Measurements from ENCODE around the gene TBC1D22A.
A peak's percentile ranks its signal among the peaks of the same experiment; 100 is the strongest.

The TBC1D22A gene

DNA sequence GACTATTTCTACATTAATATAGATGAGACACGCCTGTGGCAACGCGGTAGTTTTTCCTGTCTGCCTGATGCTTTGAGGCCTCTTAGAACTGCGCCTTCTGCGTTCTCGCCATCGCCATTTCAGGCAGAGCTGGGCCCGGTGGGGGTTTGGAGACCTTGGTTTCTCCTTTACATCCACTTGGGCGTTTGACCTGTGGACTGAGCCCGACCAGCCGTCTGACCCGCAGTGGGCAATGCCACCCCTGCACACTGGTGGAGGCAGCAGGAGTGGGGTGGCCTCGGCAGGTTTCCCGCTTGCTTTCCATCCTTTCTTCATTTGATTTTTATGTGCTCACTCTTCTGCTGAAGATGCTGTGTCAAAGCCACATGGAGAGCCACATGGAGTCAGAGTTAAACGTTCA, 130.4 kb downstream of the TBC1D22A start:
- DNase-seq = peak; percentile 35

DNA sequence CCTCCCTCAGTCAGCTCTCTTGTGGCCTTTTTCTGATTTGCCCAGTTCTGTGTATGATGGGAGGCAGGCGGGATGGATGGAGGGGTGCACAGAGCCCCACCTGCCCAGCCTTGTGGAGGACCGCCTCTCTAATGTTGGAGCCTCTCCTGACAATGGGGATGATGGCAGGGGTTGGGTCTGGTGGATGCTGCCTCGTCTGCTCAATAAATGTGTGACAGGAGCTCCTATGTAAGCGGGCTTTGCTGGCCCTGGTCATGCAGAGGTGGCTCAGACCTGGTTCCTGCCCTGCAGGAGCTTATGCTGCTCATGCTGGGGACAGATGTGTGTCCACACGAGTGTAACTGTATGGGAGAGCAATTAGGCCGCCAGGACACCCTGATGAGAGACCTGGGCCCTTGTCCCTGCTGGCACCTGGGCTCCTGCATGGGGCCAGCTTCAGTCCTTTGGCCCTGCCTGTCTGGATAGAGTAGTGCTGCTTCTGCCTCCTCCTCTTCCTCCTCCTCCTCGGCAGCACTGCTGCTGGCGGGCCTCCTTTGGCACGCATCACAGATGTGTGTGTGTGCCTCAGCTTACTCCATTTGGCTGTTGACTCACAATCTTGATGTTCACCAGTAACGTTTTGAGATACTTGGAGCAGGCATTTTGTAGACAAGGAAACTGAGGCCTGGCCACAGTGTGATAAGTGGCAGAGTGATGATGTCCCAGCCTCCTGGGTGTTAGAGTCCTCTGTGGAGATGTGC, 131.0 kb downstream of the TBC1D22A start:
- DNase-seq = peak; percentile 34

DNA sequence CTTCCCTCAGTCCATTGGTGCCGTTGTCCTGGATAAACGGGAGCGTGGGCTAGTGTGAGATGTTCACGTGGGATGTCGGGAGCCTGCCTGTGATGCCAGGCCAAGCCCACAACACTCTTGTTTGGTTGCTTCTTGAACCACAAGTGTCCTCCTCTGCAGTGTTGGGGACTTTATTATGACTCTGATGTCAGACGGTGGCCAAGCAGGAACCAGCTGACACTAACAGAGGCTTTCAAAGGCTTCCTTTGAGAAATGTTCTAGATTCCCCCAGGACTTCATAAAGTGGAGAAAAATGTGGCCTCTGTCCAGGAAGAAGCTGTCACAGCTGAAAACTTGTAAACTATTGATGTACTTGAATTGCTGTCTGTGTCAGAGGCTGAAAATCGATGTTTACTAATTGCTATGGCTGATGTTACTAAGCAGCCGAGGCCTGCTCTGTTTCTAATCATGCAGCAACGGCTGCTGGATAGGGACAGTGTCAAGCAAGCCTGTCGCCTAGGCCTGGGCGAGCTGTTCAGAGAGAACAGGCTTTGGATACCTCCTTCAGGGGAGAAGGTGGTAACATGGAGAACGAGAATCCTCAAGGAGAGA, 131.7 kb downstream of the TBC1D22A start:
- DNase-seq = peak; percentile 48

DNA sequence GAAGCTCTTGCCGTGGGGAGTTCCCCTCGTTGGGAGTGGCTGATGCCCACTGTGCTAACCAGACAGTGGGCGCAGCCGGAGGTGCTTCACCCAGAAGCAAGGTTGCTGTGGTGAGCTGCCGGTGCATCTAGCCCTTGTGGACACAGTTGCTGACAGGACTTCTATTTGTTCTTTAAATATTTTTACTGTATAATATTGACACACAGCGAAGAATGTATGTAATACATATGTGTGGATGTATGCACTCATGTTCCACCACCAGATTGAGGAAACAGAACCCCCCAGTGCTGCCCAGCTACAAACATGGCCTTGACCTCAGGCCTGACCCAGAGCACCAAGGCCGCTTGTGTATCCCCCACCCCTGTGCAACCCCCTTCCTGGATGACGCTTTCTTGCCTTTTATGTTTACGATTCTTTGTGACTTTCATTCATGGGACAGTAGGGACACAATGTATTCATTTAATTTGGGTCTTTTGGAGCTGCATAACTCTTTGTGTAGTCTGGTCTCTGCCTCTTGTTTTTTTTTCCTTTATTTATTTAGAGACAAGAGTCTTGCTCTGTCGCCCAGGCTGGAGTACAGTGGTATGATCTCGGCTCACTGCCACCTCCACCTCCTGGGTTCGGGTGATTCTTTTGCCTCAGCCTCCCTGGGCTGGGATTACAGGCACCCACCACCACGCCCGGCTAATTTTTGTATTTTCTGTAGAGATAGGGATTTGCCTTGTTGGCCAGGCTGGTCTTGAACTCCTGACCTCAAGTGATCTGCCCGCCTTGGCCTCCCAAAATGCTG, 132.6 kb downstream of the TBC1D22A start:
- DNase-seq = no peak

DNA sequence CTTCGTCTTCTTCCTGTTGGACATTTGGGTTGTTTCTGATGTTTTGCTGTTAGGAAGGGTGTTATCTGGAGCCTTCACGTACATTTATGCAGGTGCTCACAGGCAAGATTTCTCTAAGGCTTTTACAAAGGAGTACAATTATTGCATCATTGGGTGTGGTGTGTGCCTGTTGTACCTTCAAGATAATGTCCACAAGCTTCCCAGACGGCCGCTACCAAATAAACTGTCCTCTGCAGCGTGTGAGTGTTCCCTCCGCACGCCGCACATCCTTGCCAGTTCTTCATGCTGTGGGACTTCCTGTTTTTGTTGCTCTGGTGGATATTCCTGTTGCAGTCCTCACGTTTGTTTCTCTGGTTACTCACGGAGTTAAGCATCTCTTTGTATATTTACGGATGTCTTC, 133.3 kb downstream of the TBC1D22A start:
- DNase-seq = no peak

DNA sequence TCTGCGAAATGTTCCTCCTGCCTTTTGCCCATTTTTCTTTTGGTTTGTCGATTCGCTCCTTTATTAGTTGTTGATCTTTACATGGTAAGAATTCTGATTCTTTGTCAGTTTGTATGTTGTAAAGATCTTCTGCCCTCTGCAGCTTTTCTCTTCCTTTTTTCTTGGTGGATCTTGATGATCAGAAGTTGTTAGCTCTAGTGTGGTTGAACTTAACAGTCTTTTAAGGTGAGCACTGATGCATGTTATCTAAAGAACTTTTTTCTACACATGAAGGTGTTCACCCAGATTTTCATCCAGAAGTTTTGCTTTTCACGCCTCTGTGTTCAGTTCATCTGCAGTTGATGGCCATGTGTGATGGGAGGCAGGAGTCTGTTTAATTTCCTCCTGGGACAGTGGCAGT, 133.7 kb downstream of the TBC1D22A start:
- DNase-seq = no peak

DNA sequence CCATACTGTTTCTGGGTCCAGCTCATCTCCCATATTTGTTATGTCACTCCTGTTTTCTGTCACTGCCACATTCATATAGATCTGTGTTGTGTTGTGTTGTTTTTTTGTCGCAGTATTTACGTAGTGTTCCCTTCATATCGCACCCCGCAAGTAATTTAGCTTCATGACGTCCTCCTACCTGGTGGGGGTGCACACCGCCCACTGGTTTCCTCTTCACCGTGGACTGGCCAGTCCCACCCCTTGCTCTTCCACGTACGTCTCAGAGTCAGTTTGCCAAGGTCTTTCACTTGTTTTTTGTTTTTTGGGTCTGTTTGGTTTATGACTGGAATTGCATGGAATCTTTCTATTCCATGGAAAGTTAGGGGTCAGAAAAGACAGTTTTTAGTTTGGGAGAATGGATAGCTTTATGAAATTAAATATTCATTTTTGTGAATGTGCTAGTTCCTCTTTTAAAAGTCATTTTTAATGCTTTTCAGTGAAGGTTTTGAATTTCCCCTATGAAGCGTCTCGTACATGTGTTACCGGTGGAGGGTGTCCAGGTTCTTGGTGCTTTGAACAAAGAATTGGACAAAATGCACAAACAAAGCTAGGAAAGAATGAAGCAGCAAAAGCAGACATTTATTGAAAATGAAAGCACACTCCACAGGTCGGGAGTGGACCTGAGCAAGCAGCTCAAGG, 134.3 kb downstream of the TBC1D22A start:
- no peak for DNase-seq

DNA sequence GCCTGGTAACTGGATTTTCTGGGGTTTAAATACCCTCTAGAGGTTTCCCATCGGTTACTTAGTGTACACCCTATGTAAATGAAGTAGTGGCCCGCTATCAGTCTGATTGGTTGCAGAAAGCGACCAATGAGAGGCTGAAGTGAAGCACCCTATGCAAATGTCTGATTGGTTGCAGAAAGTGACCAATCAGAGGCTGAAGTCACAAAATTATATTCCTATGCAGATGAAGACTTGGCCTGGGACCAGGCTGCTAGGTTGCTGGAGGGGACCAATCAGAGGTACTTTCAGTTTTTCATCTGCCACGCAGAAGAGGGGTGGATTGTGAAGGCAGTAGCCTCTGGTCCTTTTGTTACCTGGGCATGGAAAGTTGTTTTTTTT, 134.8 kb downstream of the TBC1D22A start:
- DNase-seq = no peak

DNA sequence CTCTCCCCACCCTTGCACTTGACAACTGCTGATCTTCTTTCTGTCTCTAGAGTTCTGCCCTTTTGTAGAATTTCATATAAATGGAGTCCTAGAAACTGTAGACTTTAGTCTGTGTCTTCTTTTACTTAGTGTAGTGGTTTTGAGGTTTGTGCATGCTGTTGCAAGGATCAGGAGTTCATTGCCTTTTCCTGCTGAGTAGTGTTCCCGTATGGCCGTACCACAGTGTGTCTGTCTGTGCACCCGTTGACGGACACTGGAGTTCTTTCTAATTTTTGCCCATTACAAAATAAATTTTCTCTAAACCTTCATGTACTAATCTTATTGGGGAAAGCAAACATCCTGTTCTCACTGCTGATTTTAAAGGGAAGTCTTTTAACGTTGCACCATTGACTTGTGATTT, 138.1 kb downstream of the TBC1D22A start:
- no peak for DNase-seq

DNA sequence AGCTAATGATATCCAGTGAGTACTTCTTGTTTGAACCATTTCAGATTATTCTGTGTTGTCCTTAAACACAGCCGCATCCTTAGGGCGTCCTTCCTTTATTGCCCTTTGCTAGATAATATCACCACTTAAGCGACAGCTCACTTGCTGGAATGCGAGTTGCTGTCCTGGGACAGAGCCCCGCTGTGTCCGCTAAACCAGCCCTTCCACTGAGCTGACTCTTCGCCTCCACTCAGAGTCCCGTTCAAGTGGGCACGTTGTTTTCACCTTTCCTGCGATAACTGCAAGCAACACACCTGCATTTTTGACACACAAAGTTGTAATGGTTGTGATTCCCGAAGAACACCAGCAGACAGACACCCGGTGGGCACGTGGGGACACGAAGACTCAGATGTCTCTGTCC, 140.0 kb downstream of the TBC1D22A start:
- peak; percentile 89 for DNase-seq

DNA sequence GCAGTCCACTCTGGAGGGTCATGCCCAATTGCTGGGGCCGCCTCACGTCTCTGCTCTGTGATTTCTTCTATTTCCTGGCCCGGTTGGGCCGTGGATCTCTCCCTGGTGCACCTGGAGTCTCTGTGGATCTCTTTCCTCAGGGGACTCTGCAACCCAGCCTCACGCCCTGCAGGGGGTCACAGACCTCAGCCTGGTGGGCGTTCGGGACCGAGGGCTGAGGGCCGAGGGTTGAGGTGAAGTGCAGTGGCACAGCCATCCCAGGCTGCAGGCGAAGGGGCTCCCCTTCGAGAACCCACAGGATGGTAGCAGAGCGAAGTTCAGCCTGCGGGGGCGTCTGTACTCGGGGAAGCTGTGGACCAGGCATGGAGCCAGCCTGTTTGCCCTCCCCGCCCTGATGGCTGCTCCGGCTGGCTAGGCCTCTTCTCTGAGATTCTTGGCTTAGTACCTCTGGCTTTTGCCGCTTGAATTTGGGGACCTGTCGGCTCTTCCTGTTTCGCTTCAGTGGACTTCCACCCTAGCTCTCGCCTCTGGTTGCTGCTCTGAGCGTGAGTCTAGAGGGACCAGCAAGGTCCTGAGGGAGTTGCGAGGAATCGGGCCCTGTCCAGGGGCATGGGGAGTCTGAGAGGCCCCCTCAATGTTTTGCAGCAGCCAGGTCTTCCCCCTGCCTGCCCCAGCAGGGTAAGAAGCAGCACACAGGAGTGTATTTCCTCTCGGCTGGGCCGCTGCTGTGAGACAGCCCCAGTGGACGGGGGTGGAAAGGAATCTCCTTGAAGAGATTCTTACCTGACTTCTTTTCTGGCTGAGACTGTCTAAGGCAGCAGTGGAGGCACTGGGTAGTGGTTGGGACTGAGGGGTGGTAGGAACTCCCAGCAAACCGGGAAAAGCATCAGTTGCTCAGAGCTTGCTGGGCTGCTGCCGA, 140.8 kb downstream of the TBC1D22A start:
- peak; percentile 61 for DNase-seq

DNA sequence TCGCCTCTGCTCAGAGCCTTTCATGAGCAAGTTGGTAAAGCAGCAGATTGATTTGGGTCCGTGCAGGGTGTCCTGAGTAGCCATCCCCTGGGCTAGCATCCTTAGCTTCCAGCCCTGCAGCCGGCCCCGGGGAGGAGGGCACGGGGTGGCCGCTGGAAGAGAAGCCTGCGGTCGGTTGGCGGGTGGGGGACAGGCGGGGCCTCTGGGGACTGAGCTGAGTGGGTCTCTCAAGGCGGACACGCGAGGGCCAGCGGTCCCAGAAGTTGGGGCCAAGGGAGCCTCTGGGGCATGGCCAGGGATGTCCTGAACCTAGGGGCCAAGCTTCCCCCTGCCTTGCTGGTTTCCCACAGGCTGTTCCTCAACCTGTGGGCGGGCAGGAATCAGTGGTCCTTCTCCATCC, 143.0 kb downstream of the TBC1D22A start:
- peak; percentile 37 for DNase-seq

DNA sequence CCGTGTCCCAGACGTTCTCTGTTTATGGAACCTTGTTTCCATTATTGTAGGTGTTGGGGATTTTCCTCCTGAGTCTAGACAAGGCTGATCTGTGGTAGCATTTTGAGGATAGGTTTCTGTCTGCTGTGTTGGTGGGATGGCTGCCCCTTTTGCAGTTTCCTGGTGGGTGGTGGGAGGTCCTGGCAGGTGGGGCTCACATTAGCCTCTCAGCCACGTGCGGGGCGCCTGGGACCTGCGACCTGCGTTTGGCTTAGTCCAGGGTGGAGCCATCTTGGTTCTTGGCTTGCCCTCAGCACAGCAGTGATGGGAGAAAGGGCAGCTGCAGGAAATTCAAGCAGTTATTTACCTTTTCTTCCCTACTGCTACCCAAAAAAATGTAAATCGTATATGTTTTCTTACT, 143.4 kb downstream of the TBC1D22A start:
- DNase-seq = peak; percentile 13

DNA sequence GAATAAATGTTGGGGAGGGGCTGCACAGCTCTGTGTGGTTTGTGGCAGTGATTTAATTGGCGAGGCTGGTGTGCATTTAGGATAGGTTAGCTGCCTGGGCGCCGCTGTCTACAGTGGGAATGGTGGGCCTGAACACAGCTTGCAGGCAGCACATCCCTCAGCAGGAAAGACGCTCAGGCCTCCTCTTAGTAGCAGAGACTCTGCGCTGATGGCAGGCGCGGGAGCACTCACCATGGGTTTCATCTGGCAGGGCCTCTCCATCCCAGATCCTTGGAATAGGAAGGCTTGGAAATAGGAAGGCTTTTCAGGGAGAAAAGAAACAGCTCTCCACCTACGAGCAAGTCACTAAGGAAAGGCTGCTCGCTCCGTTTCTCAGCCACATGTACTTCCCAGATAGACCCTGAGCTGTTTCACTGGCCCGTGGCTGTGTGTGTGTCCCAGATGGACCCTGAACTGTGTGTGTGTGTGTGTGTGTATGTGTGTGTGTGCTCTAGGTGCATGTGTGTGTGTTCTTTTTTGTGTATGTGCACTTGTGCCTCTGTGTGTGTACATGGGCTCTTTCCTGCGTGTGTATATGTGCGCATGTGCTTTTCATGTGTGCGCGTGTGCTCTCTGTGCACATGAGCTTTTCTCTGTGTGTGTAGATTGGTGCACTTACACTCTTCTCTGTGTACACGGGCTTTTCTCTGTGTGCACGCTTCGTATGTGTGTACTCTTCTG, 144.0 kb downstream of the TBC1D22A start:
- peak; percentile 40 for DNase-seq

DNA sequence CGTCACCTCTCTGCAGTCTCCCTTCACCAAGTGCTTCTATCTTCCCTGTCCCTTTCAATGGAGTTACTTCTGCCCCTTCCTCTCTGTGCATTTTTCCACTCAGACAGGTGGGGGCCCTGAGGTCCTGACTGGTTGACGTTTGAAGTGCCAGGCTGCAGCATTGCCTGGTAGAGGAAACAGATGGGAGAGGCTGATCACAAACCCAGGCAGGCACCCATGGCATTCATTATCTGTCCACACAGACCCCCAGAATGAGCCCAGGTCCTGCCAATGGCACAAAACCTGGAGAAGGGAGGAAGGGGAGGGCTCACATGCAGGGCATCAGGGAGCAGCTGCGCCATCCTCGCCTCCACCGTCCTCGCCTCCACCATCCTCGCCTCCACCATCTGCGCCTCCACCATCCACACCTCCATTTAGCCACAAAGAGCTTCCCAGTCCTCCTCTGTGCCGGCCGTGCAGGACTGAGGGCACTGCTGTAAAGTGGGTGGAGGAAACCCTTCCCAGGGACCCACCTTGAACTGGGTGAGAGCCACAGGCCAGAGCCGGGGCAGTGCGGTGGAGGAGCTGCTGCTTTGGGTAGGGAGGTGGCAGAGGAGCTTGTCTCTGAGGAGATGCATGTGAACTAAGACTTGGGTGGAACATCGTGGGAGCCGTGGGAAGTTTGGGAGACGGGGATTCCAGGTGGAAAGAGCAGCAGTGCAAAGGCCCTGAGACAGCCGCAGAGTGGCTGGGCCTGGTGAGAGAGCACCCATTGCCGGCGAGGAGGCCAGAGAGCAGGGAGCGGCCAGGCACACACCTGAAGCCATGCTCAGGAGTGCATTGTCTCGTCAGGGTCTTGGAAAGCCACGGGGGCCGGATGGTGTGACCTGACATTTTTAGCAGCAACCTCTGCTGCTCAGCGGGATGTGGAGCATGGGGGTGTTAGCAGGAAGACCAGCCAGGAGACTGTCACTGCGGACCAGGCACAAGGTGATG, 145.1 kb downstream of the TBC1D22A start:
- DNase-seq = peak; percentile 46

DNA sequence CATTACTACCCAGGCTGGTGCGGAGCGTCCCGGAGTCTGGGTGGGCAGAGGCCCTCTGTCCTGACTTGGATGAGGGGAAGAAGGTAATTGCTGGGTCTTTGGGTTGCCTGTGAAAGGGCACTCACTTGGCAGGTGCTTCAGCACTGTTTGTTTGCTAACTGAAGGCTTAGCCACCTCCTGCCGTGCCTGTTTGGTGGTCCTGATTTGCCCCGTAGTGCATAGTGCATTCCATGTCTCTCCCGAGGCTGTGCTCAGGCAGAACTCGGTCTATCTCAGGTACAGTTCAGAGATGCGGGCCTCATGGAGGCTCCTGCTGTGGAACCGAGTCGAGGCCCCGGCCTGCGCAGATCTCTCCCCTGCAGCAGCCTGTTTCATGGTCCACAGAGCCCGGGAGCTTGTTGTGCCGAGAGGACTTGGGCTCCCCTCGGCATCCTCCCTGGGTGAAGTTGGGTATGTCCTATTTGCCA, 146.2 kb downstream of the TBC1D22A start:
- peak; percentile 38 for DNase-seq

DNA sequence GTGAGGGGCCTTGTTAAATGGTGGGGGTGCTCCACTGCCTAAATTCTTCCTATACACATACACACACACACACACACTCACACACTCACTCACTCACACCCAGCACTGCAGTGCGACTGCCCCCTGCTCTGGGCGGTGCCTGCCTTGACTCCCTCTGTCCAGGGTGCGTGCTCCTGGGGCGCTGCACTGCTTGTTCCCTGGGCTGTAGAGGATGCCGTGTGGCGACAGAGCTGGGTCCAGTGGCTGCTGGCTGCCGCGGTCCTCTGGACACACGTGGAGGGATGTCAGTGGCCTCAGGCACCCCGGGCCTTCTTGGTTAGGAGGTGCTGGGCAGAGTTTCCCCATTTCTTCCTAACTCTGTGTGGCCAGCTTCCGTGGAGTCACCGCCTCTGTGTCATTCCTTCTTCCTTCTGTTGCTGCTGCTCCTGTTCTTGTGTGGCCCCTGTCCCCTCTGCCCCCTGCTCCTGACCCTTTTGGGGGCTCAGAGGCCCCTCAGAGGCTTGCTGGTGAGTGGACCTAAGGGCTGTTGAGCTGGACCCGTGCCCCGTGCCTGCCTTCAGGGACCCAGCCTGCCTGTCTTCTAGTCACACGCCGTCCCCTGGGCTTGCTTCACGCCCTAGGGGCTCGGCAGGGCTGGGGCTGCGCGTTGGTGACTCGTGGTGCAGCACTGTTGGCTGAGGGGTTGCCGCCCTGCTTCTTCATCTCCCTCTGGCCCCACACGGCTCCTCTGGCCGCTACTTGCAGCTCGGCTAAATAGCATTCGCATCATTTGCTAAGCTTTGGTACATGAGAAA, 147.0 kb downstream of the TBC1D22A start:
- DNase-seq = peak; percentile 78

DNA sequence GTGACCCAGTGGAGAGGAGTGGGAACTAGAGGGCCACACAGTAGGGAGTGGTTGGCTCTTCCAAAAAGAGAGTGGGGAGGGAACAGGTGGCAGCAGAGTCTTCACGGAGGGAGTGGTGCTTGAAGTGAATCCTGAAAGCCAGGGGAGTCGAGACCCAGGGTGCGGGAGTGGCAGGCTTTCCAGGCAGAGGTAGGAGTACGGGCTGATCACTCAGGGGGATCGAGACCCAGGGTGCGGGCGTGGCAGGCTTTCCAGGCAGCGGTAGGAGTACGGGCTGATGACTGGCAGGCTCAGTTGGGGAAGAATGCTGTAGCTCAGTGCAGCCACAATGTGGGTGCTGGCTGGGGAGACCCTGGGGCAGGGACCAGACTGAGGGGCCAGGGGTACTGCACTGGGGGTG, 148.2 kb downstream of the TBC1D22A start:
- DNase-seq = peak; percentile 51

DNA sequence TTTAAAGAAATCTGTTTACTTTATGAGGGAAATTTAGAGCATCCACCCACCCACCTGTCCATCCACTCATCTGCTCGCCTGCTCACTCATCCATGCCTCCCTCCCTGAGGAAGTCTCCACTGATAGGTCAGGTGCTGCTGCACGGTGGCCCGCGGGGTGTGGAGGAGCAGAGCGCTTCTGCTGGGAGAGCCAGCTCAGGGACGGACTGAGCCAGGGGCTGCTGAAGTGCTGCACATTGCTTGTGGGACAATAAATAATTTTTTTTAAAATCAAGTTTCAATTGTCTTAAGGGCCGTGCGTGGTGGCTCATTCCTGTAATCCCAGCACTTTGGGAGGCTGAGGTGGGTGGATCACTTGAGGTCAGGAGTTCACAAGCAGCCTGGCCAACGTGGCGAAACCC, 148.9 kb downstream of the TBC1D22A start:
- peak; percentile 36 for DNase-seq
